ENCODE data around the gene CCL28.

GRCh38 chr5:43369651-43370050 is 42.5 kb downstream of the CCL28 start:
- TF ChIP-seq CTCF (IDR thresholded peaks at IDR 0.05): no peak
- TF ChIP-seq EP300 (IDR thresholded peaks at IDR 0.05): no peak
